AG10803 (cell line): Measurements from ENCODE around the gene LHX6.

Source experiments
- DNase-seq: peaks from one replicate; pipeline ENCODE4 v3.0.0; 2010; ENCODE audit warnings: low read depth
- H3K4me3 ChIP-seq: 2 replicates; pipeline ENCODE4 v1.5.1; 2011; ENCODE audit warnings: mild to moderate bottlenecking, low read length, control low read depth
- TF ChIP-seq, protein P1 (sequence below): conservative IDR thresholded peaks from 2 replicates; pipeline ENCODE4 v1.5.1; 2011; ENCODE audit warnings: mild to moderate bottlenecking, low read length, control low read depth, inconsistent platforms

The LHX6 gene

DNA sequence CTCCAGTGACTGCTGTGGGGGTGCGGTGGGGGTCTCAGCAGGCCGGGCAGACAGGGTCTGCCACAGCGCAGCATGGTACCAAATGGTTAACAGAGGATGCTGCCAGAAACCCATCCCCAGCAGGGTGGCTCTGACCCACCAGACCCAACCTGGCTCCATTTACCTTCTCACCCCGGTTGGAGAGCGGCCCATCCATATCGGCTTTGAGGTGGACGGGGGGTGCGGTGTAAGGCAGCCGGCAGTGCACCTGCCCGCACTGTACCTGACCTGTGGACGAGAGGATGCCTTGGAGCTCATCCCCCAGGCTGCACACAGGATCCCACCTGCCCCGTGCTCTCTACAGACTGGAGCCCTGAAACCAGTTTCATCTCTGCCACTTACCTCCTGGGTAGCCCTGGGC is 19.3 kb downstream of the LHX6 start:
- no peak overlapping the region for H3K4me3 ChIP-seq
- TF ChIP-seq, protein P1, sequence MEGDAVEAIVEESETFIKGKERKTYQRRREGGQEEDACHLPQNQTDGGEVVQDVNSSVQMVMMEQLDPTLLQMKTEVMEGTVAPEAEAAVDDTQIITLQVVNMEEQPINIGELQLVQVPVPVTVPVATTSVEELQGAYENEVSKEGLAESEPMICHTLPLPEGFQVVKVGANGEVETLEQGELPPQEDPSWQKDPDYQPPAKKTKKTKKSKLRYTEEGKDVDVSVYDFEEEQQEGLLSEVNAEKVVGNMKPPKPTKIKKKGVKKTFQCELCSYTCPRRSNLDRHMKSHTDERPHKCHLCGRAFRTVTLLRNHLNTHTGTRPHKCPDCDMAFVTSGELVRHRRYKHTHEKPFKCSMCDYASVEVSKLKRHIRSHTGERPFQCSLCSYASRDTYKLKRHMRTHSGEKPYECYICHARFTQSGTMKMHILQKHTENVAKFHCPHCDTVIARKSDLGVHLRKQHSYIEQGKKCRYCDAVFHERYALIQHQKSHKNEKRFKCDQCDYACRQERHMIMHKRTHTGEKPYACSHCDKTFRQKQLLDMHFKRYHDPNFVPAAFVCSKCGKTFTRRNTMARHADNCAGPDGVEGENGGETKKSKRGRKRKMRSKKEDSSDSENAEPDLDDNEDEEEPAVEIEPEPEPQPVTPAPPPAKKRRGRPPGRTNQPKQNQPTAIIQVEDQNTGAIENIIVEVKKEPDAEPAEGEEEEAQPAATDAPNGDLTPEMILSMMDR, result no peak
- no peak for DNase-seq

DNA sequence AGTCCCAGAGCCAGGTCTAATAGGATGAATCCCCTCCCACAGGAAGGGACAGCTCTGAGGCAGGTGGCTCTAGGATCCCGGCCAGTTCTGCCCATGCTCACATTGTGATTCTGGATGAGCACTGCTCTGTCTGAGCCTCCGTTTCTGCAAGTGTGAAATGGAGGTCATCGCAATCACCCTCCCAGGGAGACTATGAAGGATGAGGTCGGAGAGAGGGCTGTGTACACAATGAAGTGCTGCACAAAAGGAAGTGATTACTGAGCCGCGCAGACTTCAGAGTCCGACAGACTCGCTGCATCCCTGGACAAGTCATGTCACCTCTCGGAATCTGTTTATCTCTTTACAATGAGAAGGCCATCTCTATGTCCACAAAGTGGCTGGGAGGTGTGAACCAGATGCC is 21.7 kb downstream of the LHX6 start:
- TF ChIP-seq, protein P1, result no peak
- H3K4me3 ChIP-seq, result no peak overlapping the region
- DNase-seq, result no peak

DNA sequence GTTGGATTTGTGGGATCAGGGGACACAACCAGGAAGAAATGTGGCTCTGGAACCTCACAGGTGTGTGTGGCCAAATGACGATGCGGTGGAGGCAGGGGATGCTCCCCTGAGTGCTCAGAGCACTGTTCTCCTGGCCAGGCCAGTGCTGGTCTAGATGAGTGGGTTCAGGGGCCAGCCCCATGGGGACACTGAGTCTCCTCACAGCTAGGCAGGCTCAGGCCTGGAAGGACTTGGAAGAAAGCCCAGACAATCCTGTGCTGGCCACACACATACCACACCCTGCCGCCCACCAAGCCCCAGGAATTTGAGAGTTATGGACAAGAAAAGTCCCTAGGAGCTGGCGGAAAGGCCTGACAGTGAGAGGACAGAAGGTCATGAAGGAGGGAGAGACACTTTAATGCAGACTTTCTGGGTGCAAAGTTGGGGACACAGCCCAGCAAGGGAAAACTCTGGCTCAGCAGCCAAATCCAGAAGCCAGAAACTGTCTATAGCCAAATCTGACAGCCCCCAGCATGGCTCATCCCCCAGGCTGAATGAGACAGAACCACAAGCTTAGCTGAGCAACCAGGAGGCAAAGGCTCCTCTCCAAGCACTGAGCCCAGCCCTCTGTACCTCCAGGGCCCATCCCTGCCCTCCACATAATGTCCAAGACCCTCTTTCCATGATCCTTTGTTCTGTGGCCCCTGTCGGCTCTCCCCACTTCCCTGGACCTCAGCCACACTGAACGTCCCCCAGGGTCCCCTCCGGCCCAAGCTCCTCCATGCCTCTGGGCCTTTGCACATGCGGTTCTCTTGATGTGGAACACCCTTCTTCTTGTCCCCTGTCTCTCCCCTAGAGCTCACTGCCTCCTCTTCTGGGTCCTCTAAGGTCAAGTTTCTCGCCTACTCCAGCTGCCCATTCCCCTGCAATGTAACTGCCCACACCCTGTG is 22.4 kb downstream of the LHX6 start:
- TF ChIP-seq, protein P1, result no peak
- DNase-seq, result peak; percentile 85

DNA sequence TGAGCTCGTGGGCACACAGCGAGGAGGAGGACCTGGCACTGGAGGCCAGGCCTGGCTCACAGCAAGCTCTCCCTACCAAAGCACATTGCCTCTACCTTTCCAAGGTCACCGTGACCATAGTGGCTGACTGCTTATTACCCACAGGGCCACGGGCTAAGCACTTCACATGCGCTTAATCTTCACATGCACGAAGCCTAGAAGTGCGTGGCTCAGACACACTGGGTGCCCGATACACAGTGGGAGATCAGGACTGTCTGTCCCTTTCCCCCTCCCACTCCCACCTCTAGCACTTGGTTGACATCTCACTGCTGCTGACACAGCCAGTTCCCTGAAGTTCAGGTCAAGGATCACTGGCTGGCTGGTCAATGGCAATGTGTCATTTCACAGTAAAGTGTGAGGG is 23.6 kb downstream of the LHX6 start:
- DNase-seq, result no peak
- TF ChIP-seq, protein P1, result no peak
- no peak overlapping the region for H3K4me3 ChIP-seq

More for the DNA sequence above, 22.4 kb downstream of the LHX6 start:
- H3K4me3 ChIP-seq, result no peak overlapping the region

DNA sequence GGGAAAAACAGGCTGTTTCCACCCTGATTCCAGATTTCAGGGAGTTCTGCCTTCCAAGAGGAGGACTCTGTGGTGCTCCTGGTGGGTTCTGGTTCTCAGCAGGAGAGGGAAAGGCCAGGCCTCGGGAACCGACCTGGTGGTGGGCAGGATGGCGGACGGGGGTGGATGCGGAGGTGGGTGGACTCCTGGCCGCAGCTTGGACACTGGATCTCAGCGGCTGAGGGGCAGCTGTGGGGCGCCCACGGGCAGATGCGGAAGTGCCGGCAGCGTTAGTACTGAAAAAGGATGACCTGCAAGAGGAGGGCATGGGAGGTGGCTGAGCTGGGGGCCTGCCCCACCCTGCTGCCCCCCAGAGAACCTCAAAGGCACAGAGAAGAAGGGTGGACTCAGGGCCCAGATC is 24.3 kb downstream of the LHX6 start:
- no peak for DNase-seq
- TF ChIP-seq, protein P1, result no peak
- H3K4me3 ChIP-seq, result no peak overlapping the region

DNA sequence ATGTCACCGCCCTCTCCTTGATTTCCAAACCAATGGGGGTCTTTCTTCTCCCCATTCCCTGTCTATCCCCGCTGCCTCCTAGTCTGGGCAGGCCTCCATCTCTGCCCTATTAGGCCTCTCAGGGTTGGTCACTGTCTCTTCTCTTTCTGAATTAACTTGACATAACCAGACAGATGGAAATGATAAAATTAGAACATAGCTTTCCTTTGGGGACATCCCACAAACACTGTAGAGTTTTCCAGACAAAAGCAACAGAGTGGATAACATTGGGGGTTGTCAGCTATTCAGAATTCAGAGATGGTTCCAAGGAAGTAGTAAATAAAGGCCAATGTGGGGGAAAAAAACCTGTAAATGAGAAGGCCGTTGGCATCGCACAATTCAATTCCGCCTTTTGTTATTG is 24.7 kb downstream of the LHX6 start:
- H3K4me3 ChIP-seq, result no peak overlapping the region
- TF ChIP-seq, protein P1, result no peak
- DNase-seq, result no peak

DNA sequence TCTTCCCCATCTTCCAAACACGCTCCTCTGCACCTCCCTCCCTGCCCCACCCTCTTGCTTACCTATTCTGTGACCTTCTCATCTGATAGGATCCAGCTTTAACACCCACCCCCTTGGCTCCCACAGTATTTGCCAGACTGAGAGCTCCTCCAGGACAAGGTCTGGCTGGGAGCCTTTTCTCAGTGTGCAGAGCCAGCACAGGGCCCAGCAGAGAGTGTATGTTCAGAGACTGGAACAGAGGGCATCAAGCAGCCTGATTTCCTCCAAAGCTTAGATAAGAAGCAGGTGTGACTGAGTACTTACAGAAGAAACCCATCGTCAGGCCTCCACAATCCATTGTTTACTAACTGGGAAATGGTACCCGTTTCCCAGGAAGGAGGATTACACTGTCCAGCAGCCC is 26.6 kb downstream of the LHX6 start:
- no peak for DNase-seq
- no peak overlapping the region for H3K4me3 ChIP-seq
- TF ChIP-seq, protein P1, result no peak
